IMR-90 (cell line): ENCODE results near the gene KPNA3. TPM values are rescaled to one million over a fixed set of nuclear protein-coding genes. Genes with fewer than 3 reads are reported as not detected.

Experiments
- ATAC-seq: fragments of 200-7000 bp; cut with Tn5 transposase; 2 replicates; pipeline ENCODE4 v1.9.1; 2020; ENCODE audit warnings: low read depth, mild to moderate bottlenecking, moderate library complexity
- BruUV-seq: library from RNA; stranded (reverse); fragments of 400-500 nt; replicated peaks from 2 replicates; lab custom pipeline; 2021; lab: Mats Ljungman, UMichigan
- CTCF ChIA-PET: fragments of 300-600 bp; formaldehyde crosslinking; extraction: SDS; loops from one replicate; lab custom pipeline; 2021; ENCODE audit warnings: antibody characterized with exemption; lab: Yijun Ruan, JAX
- POLR2A ChIA-PET: fragments of 300-600 bp; sonication (Branson Sonifier 250); formaldehyde crosslinking; loops from one replicate; lab custom pipeline; 2022; ENCODE audit warnings: antibody characterized with exemption; ENCODE audit not compliant: unreplicated experiment; lab: Charles Lee
- DNase-seq: peaks from one replicate; pipeline ENCODE4 v3.0.0; 2013
- H2AFZ ChIP-seq: replicated peaks from 2 replicates; pipeline ENCODE3; 2013; ENCODE audit warnings: low read length, mild to moderate bottlenecking; ENCODE audit not compliant: poor library complexity
- H2AK5ac ChIP-seq: 2 replicates; pipeline ENCODE4 v1.6.1; 2013; ENCODE audit warnings: low read depth, low read length, inconsistent platforms
- H2AK9ac ChIP-seq: replicated peaks from 2 replicates; pipeline ENCODE3; 2013; ENCODE audit warnings: mild to moderate bottlenecking, low read depth, low read length, moderate library complexity; ENCODE audit not compliant: poor library complexity
- H2BK120ac ChIP-seq: 2 replicates; pipeline ENCODE4 v1.6.1; 2013; ENCODE audit warnings: low read depth, low read length, inconsistent platforms
- H2BK15ac ChIP-seq: 3 replicates; pipeline ENCODE4 v1.6.1; 2013; ENCODE audit warnings: low read depth, low read length, inconsistent platforms
- H2BK20ac ChIP-seq: 2 replicates; pipeline ENCODE4 v1.6.1; 2013; ENCODE audit warnings: low read depth, mild to moderate bottlenecking, inconsistent platforms, low read length, moderate library complexity
- H2BK5ac ChIP-seq: 2 replicates; pipeline ENCODE4 v1.6.1; 2013; ENCODE audit warnings: mild to moderate bottlenecking, low read depth, low read length, inconsistent platforms; ENCODE audit not compliant: poor library complexity, severe bottlenecking
- H3K14ac ChIP-seq: replicated peaks from 2 replicates; pipeline ENCODE4 v1.6.1; 2013; ENCODE audit warnings: low read depth, low read length, inconsistent platforms
- H3K18ac ChIP-seq: 2 replicates; pipeline ENCODE4 v1.6.1; 2013; ENCODE audit warnings: low read depth, low read length, control low read depth
- H3K23ac ChIP-seq: 2 replicates; pipeline ENCODE4 v1.6.1; 2013; ENCODE audit warnings: low read depth, low read length, inconsistent platforms
- H3K27ac ChIP-seq: 2 replicates; pipeline ENCODE4 v1.5.1; 2013; ENCODE audit warnings: mild to moderate bottlenecking, control low read depth, low read length; ENCODE audit not compliant: insufficient read depth
- H3K27me3 ChIP-seq: 2 replicates; pipeline ENCODE4 v1.6.1; 2013; ENCODE audit warnings: low read length; ENCODE audit not compliant: control insufficient read depth, insufficient read depth
- H3K36me3 ChIP-seq: 2 replicates; pipeline ENCODE4 v1.6.1; 2013; ENCODE audit warnings: low read length, mixed read lengths; ENCODE audit not compliant: control insufficient read depth, insufficient read depth
- H3K4ac ChIP-seq: 2 replicates; pipeline ENCODE4 v1.6.1; 2013; ENCODE audit warnings: low read depth, low read length, inconsistent platforms
- H3K4me1 ChIP-seq: 2 replicates; pipeline ENCODE4 v1.6.1; 2013; ENCODE audit warnings: low read length, mixed read lengths; ENCODE audit not compliant: control insufficient read depth, insufficient read depth
- H3K4me2 ChIP-seq: 2 replicates; pipeline ENCODE4 v1.6.1; 2013; ENCODE audit warnings: low read depth, mild to moderate bottlenecking, control low read depth, low read length, moderate library complexity
- H3K4me3 ChIP-seq: 2 replicates; pipeline ENCODE4 v1.5.1; 2013; ENCODE audit warnings: low read depth, mild to moderate bottlenecking, control low read depth, low read length, moderate library complexity; ENCODE audit not compliant: insufficient read depth
- H3K56ac ChIP-seq: 2 replicates; pipeline ENCODE4 v1.6.1; 2013; ENCODE audit warnings: low read length, inconsistent platforms; ENCODE audit not compliant: insufficient read depth; ENCODE audit errors: extremely low read depth
- H3K79me1 ChIP-seq, 2 experiments: 2 replicates each; pipeline ENCODE4 v1.6.1; 2013; ENCODE audit warnings: low read length in 2 of 2, inconsistent platforms in 1 of 2, low read depth in 1 of 2
- H3K9ac ChIP-seq: 2 replicates; pipeline ENCODE4 v1.6.1; 2013; ENCODE audit warnings: low read depth, low read length, control low read depth
- H3K9me1 ChIP-seq: 2 replicates; pipeline ENCODE4 v1.6.1; 2013; ENCODE audit warnings: low read length, inconsistent platforms; ENCODE audit not compliant: insufficient read depth
- H3K9me3 ChIP-seq: 2 replicates; pipeline ENCODE4 v1.6.1; 2013; ENCODE audit warnings: low read length; ENCODE audit not compliant: control insufficient read depth, insufficient read depth
- H4K20me1 ChIP-seq: 2 replicates; pipeline ENCODE4 v1.6.1; 2013; ENCODE audit warnings: low read length, inconsistent platforms; ENCODE audit not compliant: insufficient read depth
- H4K5ac ChIP-seq: 2 replicates; pipeline ENCODE4 v1.6.1; 2013; ENCODE audit warnings: mild to moderate bottlenecking, low read depth, low read length, control low read depth
- H4K8ac ChIP-seq, 2 experiments: 2 replicates each; pipeline ENCODE4 v1.6.1; 2013; ENCODE audit warnings: low read depth in 2 of 2, low read length in 2 of 2, control low read depth in 1 of 2, inconsistent platforms in 1 of 2
- H4K91ac ChIP-seq: 2 replicates; pipeline ENCODE4 v1.6.1; 2013; ENCODE audit warnings: low read depth, low read length, inconsistent platforms; ENCODE audit not compliant: insufficient read depth
- CEBPB ChIP-seq: IDR thresholded peaks from 2 replicates; pipeline ENCODE4 v1.6.1; 2012; ENCODE audit warnings: low read depth, low read length, improper control_type of control experiment
- CHD1 ChIP-seq: IDR thresholded peaks from 2 replicates; pipeline ENCODE4 v1.6.1; 2012; ENCODE audit warnings: low read depth, low read length, improper control_type of control experiment
- CTCF ChIP-seq: conservative IDR thresholded peaks from 2 replicates; pipeline ENCODE4 v1.5.1; 2012; ENCODE audit warnings: mild to moderate bottlenecking, low read depth, low read length, improper control_type of control experiment
- FOS ChIP-seq: fragments of 150-350 bp; IDR thresholded peaks from 2 replicates; pipeline ENCODE4 v1.6.1; 2016; ENCODE audit warnings: low read depth, low read length
- MAFK ChIP-seq: IDR thresholded peaks from 2 replicates; pipeline ENCODE4 v1.6.1; 2012; ENCODE audit warnings: low read depth, low read length, improper control_type of control experiment
- MAZ ChIP-seq: IDR thresholded peaks from 2 replicates; pipeline ENCODE4 v1.6.1; 2012; ENCODE audit warnings: low read depth, mild to moderate bottlenecking, low read length, improper control_type of control experiment, moderate library complexity, borderline replicate concordance
- MXI1 ChIP-seq: IDR thresholded peaks from 2 replicates; pipeline ENCODE4 v1.6.1; 2012; ENCODE audit warnings: low read depth, mild to moderate bottlenecking, low read length, moderate library complexity, borderline replicate concordance
- NFE2L2 ChIP-seq: fragments of 150-350 bp; IDR thresholded peaks from 2 replicates; pipeline ENCODE4 v1.6.1; 2016; ENCODE audit warnings: low read depth, mild to moderate bottlenecking, low read length
- POLR2A ChIP-seq: IDR thresholded peaks from 2 replicates; pipeline ENCODE4 v1.6.1; 2012; ENCODE audit warnings: mild to moderate bottlenecking, low read depth, low read length
- RAD21 ChIP-seq: IDR thresholded peaks from 2 replicates; pipeline ENCODE4 v1.6.1; 2012; ENCODE audit warnings: low read length, improper control_type of control experiment
- RCOR1 ChIP-seq: IDR thresholded peaks from 2 replicates; pipeline ENCODE4 v1.6.1; 2012; ENCODE audit warnings: mild to moderate bottlenecking, low read length, improper control_type of control experiment; ENCODE audit not compliant: insufficient replicate concordance
- RFX5 ChIP-seq: IDR thresholded peaks from 2 replicates; pipeline ENCODE4 v1.8.0; 2012; ENCODE audit warnings: low read depth, mild to moderate bottlenecking, low read length, moderate library complexity
- SMC3 ChIP-seq: fragments of 150-350 bp; IDR thresholded peaks from 2 replicates; pipeline ENCODE4 v1.6.1; 2016; ENCODE audit warnings: low read depth, mild to moderate bottlenecking, antibody characterized with exemption, low read length, moderate library complexity
- WGBS, 2 experiments: methylation state at CpG; one replicate each; pipeline versions ENCODE4 v1.1.5 to v1.1.7; 2013; ENCODE audit warnings: missing lambda C conversion rate in 2 of 2; ENCODE audit not compliant: insufficient read length in 1 of 2; ENCODE audit errors: extremely low coverage in 2 of 2; 5-methylcytosine and 5-hydroxymethylcytosine counted together
- dilution Hi-C: fragments of 300-500 bp; cut with HindIII; formaldehyde crosslinking; loops from one replicate; pipeline ENCODE4 v1.14.3; 2018; ENCODE audit warnings: low sequenced_read_pairs; ENCODE audit not compliant: unreplicated experiment
- in situ Hi-C: fragments of 300-500 bp; cut with MboI; formaldehyde crosslinking; loops from 3 replicates; pipeline ENCODE4 v1.14.3; 2019; ENCODE audit warnings: low sequenced_read_pairs, inconsistent platforms, mixed read lengths
- intact Hi-C: fragments of 100-400 bp; cut with micrococcal nuclease; formaldehyde crosslinking; loops from 2 replicates; pipeline ENCODE4 v1.10.0; 2022
- polyA plus RNA-seq, 3 experiments: library from polyadenylated mRNA; depleted of rRNA; stranded (reverse); fragments of >200 nt; gene quantifications; 2 replicates each; pipeline ENCODE4 v1.2.3, GENCODE V29; 2012; ENCODE audit warnings: low replicate concordance in 1 of 3
- total RNA-seq: library from RNA; depleted of rRNA; stranded (reverse); fragments of >200 nt; gene quantifications from 2 replicates; pipeline ENCODE4 v1.2.3, GENCODE V29; 2012
- TF ChIP-seq, protein P1 (sequence below): fragments of 150-350 bp; IDR thresholded peaks from 2 replicates; pipeline ENCODE4 v1.6.1; 2016; ENCODE audit warnings: low read depth, mild to moderate bottlenecking, low read length, moderate library complexity, borderline replicate concordance
- TF ChIP-seq, protein P2 (sequence below): fragments of 150-350 bp; IDR thresholded peaks from 2 replicates; pipeline ENCODE4 v1.6.1; 2017; ENCODE audit warnings: mild to moderate bottlenecking, antibody characterized with exemption, low read length, low read depth

KPNA3 gene
- total and polyA plus RNA-seq, 2 of the 4 experiments (the other 2 are of a cell fraction), result 25.3 to 48.6 TPM

DNA sequence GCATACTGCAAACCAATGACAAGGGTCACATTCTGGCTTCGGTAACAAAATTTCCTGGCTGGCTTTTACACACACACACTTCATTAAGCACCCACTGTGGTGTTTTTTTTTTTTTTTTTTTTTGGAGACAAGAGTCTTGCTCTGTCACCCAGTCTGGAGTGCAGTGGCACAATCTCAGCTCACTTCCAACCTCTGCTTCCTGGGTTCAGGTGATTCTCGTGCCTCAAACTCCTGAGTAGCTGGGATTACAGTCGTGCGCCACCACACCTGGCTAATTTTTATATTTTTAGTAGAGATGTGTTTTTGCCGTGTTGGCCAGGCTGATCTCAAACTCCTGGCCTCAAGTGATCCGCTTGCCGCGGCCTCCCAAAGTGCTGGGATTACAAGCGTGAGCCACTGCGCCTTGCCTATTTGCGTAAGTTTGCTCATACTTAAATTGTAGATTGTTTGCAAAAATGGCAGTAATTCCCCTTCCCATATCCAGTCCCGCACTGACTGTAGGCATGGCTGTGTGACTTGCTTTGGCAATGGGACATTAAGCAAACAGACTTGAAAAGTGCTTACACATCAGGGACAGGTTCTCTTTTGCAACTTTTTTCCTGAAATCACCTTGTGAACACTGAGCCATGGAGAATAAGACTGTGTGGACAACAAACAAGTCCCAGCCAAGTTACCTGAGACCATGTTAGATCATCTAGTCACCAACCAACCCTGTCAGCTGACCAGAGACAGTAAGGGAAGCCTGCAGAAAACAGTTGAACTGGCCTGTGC, 59.1 kb downstream of the KPNA3 start:
- no peak overlapping the region for H2AFZ ChIP-seq
- no peak overlapping the region for H3K27ac ChIP-seq
- peak; percentile 27 for DNase-seq
- intact Hi-C loops, result loop anchor here (5.0 kb wide), 1 partner anchor 34 kb away; no protein-coding TSS in a partner anchor
- ChIA-PET CTCF (interaction anchor here (0.6 kb wide), 1 partner anchor 11 kb away, joined by 4 read pairs; no protein-coding TSS in a partner anchor), POLR2A (no interaction called here)
- ATAC-seq, result no peak
- H2BK20ac ChIP-seq, result no peak overlapping the region
- TF ChIP-seq RFX5 (no peak), MXI1 (no peak), MAFK (no peak), CEBPB (no peak), CTCF (no peak), NFE2L2 (no peak), RAD21 (no peak), RCOR1 (no peak), FOS (no peak), SMC3 (no peak), CHD1 (no peak), MAZ (no peak), POLR2A (no peak)
- TF ChIP-seq, protein P1, sequence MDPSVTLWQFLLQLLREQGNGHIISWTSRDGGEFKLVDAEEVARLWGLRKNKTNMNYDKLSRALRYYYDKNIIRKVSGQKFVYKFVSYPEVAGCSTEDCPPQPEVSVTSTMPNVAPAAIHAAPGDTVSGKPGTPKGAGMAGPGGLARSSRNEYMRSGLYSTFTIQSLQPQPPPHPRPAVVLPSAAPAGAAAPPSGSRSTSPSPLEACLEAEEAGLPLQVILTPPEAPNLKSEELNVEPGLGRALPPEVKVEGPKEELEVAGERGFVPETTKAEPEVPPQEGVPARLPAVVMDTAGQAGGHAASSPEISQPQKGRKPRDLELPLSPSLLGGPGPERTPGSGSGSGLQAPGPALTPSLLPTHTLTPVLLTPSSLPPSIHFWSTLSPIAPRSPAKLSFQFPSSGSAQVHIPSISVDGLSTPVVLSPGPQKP, result no peak
- TF ChIP-seq, protein P2, sequence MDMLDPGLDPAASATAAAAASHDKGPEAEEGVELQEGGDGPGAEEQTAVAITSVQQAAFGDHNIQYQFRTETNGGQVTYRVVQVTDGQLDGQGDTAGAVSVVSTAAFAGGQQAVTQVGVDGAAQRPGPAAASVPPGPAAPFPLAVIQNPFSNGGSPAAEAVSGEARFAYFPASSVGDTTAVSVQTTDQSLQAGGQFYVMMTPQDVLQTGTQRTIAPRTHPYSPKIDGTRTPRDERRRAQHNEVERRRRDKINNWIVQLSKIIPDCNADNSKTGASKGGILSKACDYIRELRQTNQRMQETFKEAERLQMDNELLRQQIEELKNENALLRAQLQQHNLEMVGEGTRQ, result no peak
- dilution Hi-C loops, result no loop called here
- H3K9ac ChIP-seq, result no peak overlapping the region
- no peak overlapping the region for H3K23ac ChIP-seq
- H4K5ac ChIP-seq, result no peak overlapping the region
- H3K14ac ChIP-seq, result 0 out of 2 replicates have a peak overlapping the region, but pooled peaks have one; percentile 32
- no peak overlapping the region for H2AK9ac ChIP-seq
- in situ Hi-C loops, result no loop called here
- no peaks in the 10 kb centered on the region for H3K27me3 ChIP-seq
- no peak overlapping the region for H3K56ac ChIP-seq
- no peak overlapping the region for H2BK120ac ChIP-seq
- H4K91ac ChIP-seq, result no peak overlapping the region
- no peaks in the 10 kb centered on the region; the same call in 1 of the 2 replicates for H3K4me1 ChIP-seq
- peaks cover 9% of the 10 kb centered on the region for H4K20me1 ChIP-seq
- H2BK5ac ChIP-seq, result no peak overlapping the region
- H3K79me1 ChIP-seq, result peaks cover 10 to 26% of the 10 kb centered on the region in 2 experiments
- H4K8ac ChIP-seq, result no peak overlapping the region
- H3K18ac ChIP-seq, result no peak overlapping the region
- H3K9me1 ChIP-seq, result peaks cover 5% of the 10 kb centered on the region
- no TSS peak for BruUV-seq
- H3K4ac ChIP-seq, result no peak overlapping the region
- H2BK15ac ChIP-seq, result no peak overlapping the region
- peak overlapping the region; percentile 20; the same call in 1 of the 2 replicates for H2AK5ac ChIP-seq
- no CpG with 5 or more reads among the region's 12 CpGs for WGBS, 2 experiments
- H3K9me3 ChIP-seq, result no peaks in the 10 kb centered on the region
- H3K4me2 ChIP-seq, result no peak overlapping the region
- peaks cover 8% of the 10 kb centered on the region for H3K36me3 ChIP-seq
- no peak overlapping the region for H3K4me3 ChIP-seq
